Adrenal gland (tissue), 12 donors: Measurements from ENCODE around the gene KIAA0513. TPM values are rescaled to one million over a fixed set of nuclear protein-coding genes. Genes with fewer than 3 reads are reported as not detected.
A peak's percentile ranks its signal among the peaks of the same experiment; 100 is the strongest.

ENCODE experiments used
- DNase-seq, 7 donors: peaks; one replicate each; pipeline ENCODE4 v3.0.0-alpha.2; 2019 to 2020
- H3K27ac ChIP-seq, 5 donors: fragments of 200-600 bp; sonication (generic) in 4 of 5; 1 replicate in 3 of 5; 2 replicates in 2 of 5; pipeline versions ENCODE4 v1.5.1 to v1.8.0; 2016 to 2020; ENCODE audit warnings: mild to moderate bottlenecking in 1 of 5
- H3K27me3 ChIP-seq: fragments of 200-600 bp; 2 replicates; pipeline ENCODE4 v1.8.0; 2021
- H3K36me3 ChIP-seq, 2 donors: fragments of 200-600 bp; replicated peaks in 1 of 2; 1 replicate in 1 of 2; 2 replicates in 1 of 2; pipeline versions ENCODE4 v1.5.1 to v1.8.0; 2018 to 2022
- H3K4me1 ChIP-seq, 2 donors: fragments of 200-600 bp; replicated peaks in 1 of 2; 1 replicate in 1 of 2; 2 replicates in 1 of 2; pipeline versions ENCODE4 v1.5.1 to v1.8.0; 2018 to 2021
- H3K4me3 ChIP-seq, 4 donors: fragments of 200-600 bp; sonication (generic) in 3 of 4; one replicate each; pipeline ENCODE4 v1.5.1; 2016 to 2018
- H3K9me3 ChIP-seq, 3 donors: fragments of 200-600 bp; sonication (generic) in 1 of 3; replicated peaks in 1 of 3; 1 replicate in 2 of 3; 2 replicates in 1 of 3; pipeline versions ENCODE4 v1.5.1 to v1.8.0; 2016 to 2021
- POLR2A ChIP-seq, 2 donors: fragments of 450-650 bp; IDR thresholded peaks; one replicate each; pipeline ENCODE4 v1.6.1; 2017; ENCODE audit warnings: antibody characterized with exemption in 2 of 2, mild to moderate bottlenecking in 2 of 2, moderate library complexity in 1 of 2
- whole genome bisulfite sequencing, 4 donors: extraction: QIAGEN DNeasy Blood & Tissue Kit in 2 of 4; methylation state at CpG; one replicate each; pipeline versions ENCODE4 v1.1.5 to v1.1.7; 2013 to 2017; 5-methylcytosine and 5-hydroxymethylcytosine counted together
- intact Hi-C, 2 donors: fragments of 100-400 bp; cut with DNase I; formaldehyde crosslinking; loops; one replicate each; pipeline versions ENCODE4 v1.14.1 to v1.15.0; 2022 to 2023
- polyA plus RNA-seq, 3 donors: library from polyadenylated mRNA; stranded (reverse); fragments of 200-250 nt in 2 of 3; fragments of 350-450 nt in 1 of 3; fragmentation: Illumina TruSeq in 1 of 3; extraction: RNeasy Lipid Tissue Mini Kit (QIAGEN cat#74804) in 1 of 3; gene quantifications; one replicate each; pipeline ENCODE4 v1.2.3, GENCODE V29; 2013 to 2014
- total RNA-seq, 9 donors: library from RNA; depleted of rRNA in 4 of 9; stranded (reverse); fragments of >200 nt in 4 of 9; fragments of 120-200 nt in 1 of 9; fragmentation: NEBNext Ultra II Directional in 1 of 9; extraction: Animal tissue kit (Norgen Biotek cat#: 25700) in 1 of 9; gene quantifications; one replicate each; pipeline versions ENCODE4 v1.1.0 to v1.2.4, GENCODE V29; 2013 to 2023
- TF ChIP-seq, protein P1 (sequence below), 6 experiments: fragments of 450-650 bp in 4 of 6; fragments of 200-600 bp in 2 of 6; sonication (generic) in 1 of 6; IDR thresholded peaks; 1 replicate in 5 of 6; 2 replicates in 1 of 6; pipeline versions ENCODE4 v1.5.1 to v1.8.0; 2016 to 2021; ENCODE audit warnings: antibody characterized with exemption in 6 of 6, mild to moderate bottlenecking in 2 of 6, moderate library complexity in 1 of 6
- donor health status: healthy with polysubstance abuse.
- donor health status: Bipolar disorder and iron deficiency.
- donor health status: DM: yes; HTN: yes; CAD: no.
- donor health status: DM: no; HTN: no; CAD: no.
- donor health status: DM: no; HTN: no; CAD: no.
- donor health status: DM: yes; HTN: yes; CAD: no.

The KIAA0513 gene
- total and polyA plus RNA-seq, 12 donors = 7.5 to 36.7 (median 17.8) TPM

DNA sequence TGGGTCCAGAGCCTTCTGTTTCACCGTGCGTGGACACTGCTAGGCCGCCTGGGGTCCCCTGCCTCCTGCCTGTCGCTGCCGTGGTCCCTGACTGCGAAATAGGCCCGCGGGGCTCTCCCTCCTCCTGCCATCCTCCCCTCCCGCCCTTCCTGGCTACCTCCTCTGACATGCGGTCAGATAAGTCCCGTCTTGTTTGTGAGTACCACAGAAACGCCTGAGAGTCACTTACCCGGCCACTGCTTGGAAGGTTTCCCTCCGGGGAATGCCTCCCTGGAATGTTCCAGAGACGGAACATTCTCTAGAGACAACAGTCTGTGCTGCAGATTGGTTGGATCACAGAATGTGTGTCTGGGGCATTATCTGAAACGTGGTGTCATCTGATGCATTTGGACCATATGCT is 61.9 kb downstream of the KIAA0513 start:
- H3K36me3 ChIP-seq = no peaks in the 10 kb centered on the region
- H3K27ac ChIP-seq = peak overlapping the region in 1 of 5 donors; percentile 38
- H3K4me1 ChIP-seq = peaks cover 8 to 10% of the 10 kb centered on the region in 2 donors
- intact Hi-C loops = no loop called here
- no peak for TF ChIP-seq POLR2A (IDR thresholded peaks at IDR 0.05)
- TF ChIP-seq, protein P1, sequence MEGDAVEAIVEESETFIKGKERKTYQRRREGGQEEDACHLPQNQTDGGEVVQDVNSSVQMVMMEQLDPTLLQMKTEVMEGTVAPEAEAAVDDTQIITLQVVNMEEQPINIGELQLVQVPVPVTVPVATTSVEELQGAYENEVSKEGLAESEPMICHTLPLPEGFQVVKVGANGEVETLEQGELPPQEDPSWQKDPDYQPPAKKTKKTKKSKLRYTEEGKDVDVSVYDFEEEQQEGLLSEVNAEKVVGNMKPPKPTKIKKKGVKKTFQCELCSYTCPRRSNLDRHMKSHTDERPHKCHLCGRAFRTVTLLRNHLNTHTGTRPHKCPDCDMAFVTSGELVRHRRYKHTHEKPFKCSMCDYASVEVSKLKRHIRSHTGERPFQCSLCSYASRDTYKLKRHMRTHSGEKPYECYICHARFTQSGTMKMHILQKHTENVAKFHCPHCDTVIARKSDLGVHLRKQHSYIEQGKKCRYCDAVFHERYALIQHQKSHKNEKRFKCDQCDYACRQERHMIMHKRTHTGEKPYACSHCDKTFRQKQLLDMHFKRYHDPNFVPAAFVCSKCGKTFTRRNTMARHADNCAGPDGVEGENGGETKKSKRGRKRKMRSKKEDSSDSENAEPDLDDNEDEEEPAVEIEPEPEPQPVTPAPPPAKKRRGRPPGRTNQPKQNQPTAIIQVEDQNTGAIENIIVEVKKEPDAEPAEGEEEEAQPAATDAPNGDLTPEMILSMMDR (IDR thresholded peaks at IDR 0.05) = no peak
- no peaks in the 10 kb centered on the region for H3K9me3 ChIP-seq
- H3K27me3 ChIP-seq = no peaks in the 10 kb centered on the region
- 75 to 91% (median 85%) methylated on average over 15 to 16 of the region's 16 CpGs for WGBS, 4 donors
- H3K4me3 ChIP-seq = no peak overlapping the region
- DNase-seq = no peak

- TF ChIP-seq, protein P1 (IDR thresholded peaks at IDR 0.05) = no peak
- TF ChIP-seq POLR2A (IDR thresholded peaks at IDR 0.05) = no peak
- intact Hi-C loops = no loop called here
- Histone ChIP-seq H3K9me3 (no peaks in the 10 kb centered on the region), H3K4me1 (peaks cover 8 to 10% of the 10 kb centered on the region in 2 donors), H3K27me3 (peaks cover 4% of the 10 kb centered on the region), H3K4me3 (no peak overlapping the region), H3K36me3 (no peaks in the 10 kb centered on the region), H3K27ac (peak overlapping the region in 1 of 5 donors; percentile 44)
- 82 to 88% (median 83%) methylated on average over 13 of the region's 13 CpGs for WGBS, 4 donors
- DNase-seq = no peak
These were observed 62.6 kb downstream of the KIAA0513 start for GRCh38 chr16:85090181-85090580.

- no peak overlapping the region for H3K4me3 ChIP-seq
- TF ChIP-seq POLR2A (IDR thresholded peaks at IDR 0.05) = no peak
- peak overlapping the region in 2 of 5 donors; percentile 20 to 44 for H3K27ac ChIP-seq
- peak; percentile 59 to 86 (median 82) for DNase-seq
- H3K27me3 ChIP-seq = peaks cover 5% of the 10 kb centered on the region
- WGBS, 4 donors = 44 to 64% (median 52%) methylated on average over 6 to 8 of the region's 8 CpGs
- peaks cover 8 to 10% of the 10 kb centered on the region in 2 donors for H3K4me1 ChIP-seq
- H3K36me3 ChIP-seq = no peaks in the 10 kb centered on the region
- H3K9me3 ChIP-seq = no peaks in the 10 kb centered on the region
- intact Hi-C loops = no loop called here
These were observed 63.4 kb downstream of the KIAA0513 start for GRCh38 chr16:85090873-85091521.

- intact Hi-C loops = no loop called here
- 88 to 94% (median 91%) methylated on average over 7 of the region's 7 CpGs for WGBS, 4 donors
- H3K27me3 ChIP-seq = peaks cover 5% of the 10 kb centered on the region
- TF ChIP-seq POLR2A (IDR thresholded peaks at IDR 0.05) = no peak
- TF ChIP-seq, protein P1 (IDR thresholded peaks at IDR 0.05) = no peak
- no peaks in the 10 kb centered on the region for H3K9me3 ChIP-seq
- peaks cover 8 to 10% of the 10 kb centered on the region in 2 donors for H3K4me1 ChIP-seq
- no peaks in the 10 kb centered on the region for H3K36me3 ChIP-seq
- DNase-seq = no peak
- no peak overlapping the region for H3K4me3 ChIP-seq
- H3K27ac ChIP-seq = no peak overlapping the region
These were observed 63.9 kb downstream of the KIAA0513 start for GRCh38 chr16:85091522-85091910.

GRCh38 chr16:85092309-85092708 is 64.7 kb downstream of the KIAA0513 start:
- Histone ChIP-seq H3K36me3 (no peaks in the 10 kb centered on the region), H3K4me1 (peaks cover 8 to 10% of the 10 kb centered on the region in 2 donors), H3K4me3 (no peak overlapping the region), H3K27me3 (peaks cover 5% of the 10 kb centered on the region), H3K27ac (no peak overlapping the region), H3K9me3 (no peaks in the 10 kb centered on the region)
- WGBS, 4 donors = 48 to 63% (median 56%) methylated on average over 9 of the region's 9 CpGs
- TF ChIP-seq, protein P1 (IDR thresholded peaks at IDR 0.05) = no peak
- no peak for TF ChIP-seq POLR2A (IDR thresholded peaks at IDR 0.05)
- intact Hi-C loops = no loop called here
- DNase-seq = no peak
